IMR-90 (cell line): ENCODE results near the gene CCN5. TPM values are rescaled to one million over a fixed set of nuclear protein-coding genes. Genes with fewer than 3 reads are reported as not detected.

Experiments
- ATAC-seq: fragments of 200-7000 bp; cut with Tn5 transposase; 2 replicates; pipeline ENCODE4 v1.9.1; 2020; ENCODE audit warnings: low read depth, mild to moderate bottlenecking, moderate library complexity
- BruUV-seq: library from RNA; stranded (reverse); fragments of 400-500 nt; replicated peaks from 2 replicates; lab custom pipeline; 2021; lab: Mats Ljungman, UMichigan
- CTCF ChIA-PET: fragments of 300-600 bp; formaldehyde crosslinking; extraction: SDS; loops from one replicate; lab custom pipeline; 2021; ENCODE audit warnings: antibody characterized with exemption; lab: Yijun Ruan, JAX
- POLR2A ChIA-PET: fragments of 300-600 bp; sonication (Branson Sonifier 250); formaldehyde crosslinking; loops from one replicate; lab custom pipeline; 2022; ENCODE audit warnings: antibody characterized with exemption; ENCODE audit not compliant: unreplicated experiment; lab: Charles Lee
- DNase-seq: peaks from one replicate; pipeline ENCODE4 v3.0.0; 2013
- H2AFZ ChIP-seq: replicated peaks from 2 replicates; pipeline ENCODE3; 2013; ENCODE audit warnings: low read length, mild to moderate bottlenecking; ENCODE audit not compliant: poor library complexity
- H2AK5ac ChIP-seq: 2 replicates; pipeline ENCODE4 v1.6.1; 2013; ENCODE audit warnings: low read depth, low read length, inconsistent platforms
- H2AK9ac ChIP-seq: replicated peaks from 2 replicates; pipeline ENCODE3; 2013; ENCODE audit warnings: mild to moderate bottlenecking, low read depth, low read length, moderate library complexity; ENCODE audit not compliant: poor library complexity
- H2BK120ac ChIP-seq: 2 replicates; pipeline ENCODE4 v1.6.1; 2013; ENCODE audit warnings: low read depth, low read length, inconsistent platforms
- H2BK15ac ChIP-seq: 3 replicates; pipeline ENCODE4 v1.6.1; 2013; ENCODE audit warnings: low read depth, low read length, inconsistent platforms
- H2BK20ac ChIP-seq: 2 replicates; pipeline ENCODE4 v1.6.1; 2013; ENCODE audit warnings: low read depth, mild to moderate bottlenecking, inconsistent platforms, low read length, moderate library complexity
- H2BK5ac ChIP-seq: 2 replicates; pipeline ENCODE4 v1.6.1; 2013; ENCODE audit warnings: mild to moderate bottlenecking, low read depth, low read length, inconsistent platforms; ENCODE audit not compliant: poor library complexity, severe bottlenecking
- H3K14ac ChIP-seq: replicated peaks from 2 replicates; pipeline ENCODE4 v1.6.1; 2013; ENCODE audit warnings: low read depth, low read length, inconsistent platforms
- H3K18ac ChIP-seq: 2 replicates; pipeline ENCODE4 v1.6.1; 2013; ENCODE audit warnings: low read depth, low read length, control low read depth
- H3K23ac ChIP-seq: 2 replicates; pipeline ENCODE4 v1.6.1; 2013; ENCODE audit warnings: low read depth, low read length, inconsistent platforms
- H3K27ac ChIP-seq: 2 replicates; pipeline ENCODE4 v1.5.1; 2013; ENCODE audit warnings: mild to moderate bottlenecking, control low read depth, low read length; ENCODE audit not compliant: insufficient read depth
- H3K27me3 ChIP-seq: 2 replicates; pipeline ENCODE4 v1.6.1; 2013; ENCODE audit warnings: low read length; ENCODE audit not compliant: control insufficient read depth, insufficient read depth
- H3K36me3 ChIP-seq: 2 replicates; pipeline ENCODE4 v1.6.1; 2013; ENCODE audit warnings: low read length, mixed read lengths; ENCODE audit not compliant: control insufficient read depth, insufficient read depth
- H3K4ac ChIP-seq: 2 replicates; pipeline ENCODE4 v1.6.1; 2013; ENCODE audit warnings: low read depth, low read length, inconsistent platforms
- H3K4me1 ChIP-seq: 2 replicates; pipeline ENCODE4 v1.6.1; 2013; ENCODE audit warnings: low read length, mixed read lengths; ENCODE audit not compliant: control insufficient read depth, insufficient read depth
- H3K4me2 ChIP-seq: 2 replicates; pipeline ENCODE4 v1.6.1; 2013; ENCODE audit warnings: low read depth, mild to moderate bottlenecking, control low read depth, low read length, moderate library complexity
- H3K4me3 ChIP-seq: 2 replicates; pipeline ENCODE4 v1.5.1; 2013; ENCODE audit warnings: low read depth, mild to moderate bottlenecking, control low read depth, low read length, moderate library complexity; ENCODE audit not compliant: insufficient read depth
- H3K56ac ChIP-seq: 2 replicates; pipeline ENCODE4 v1.6.1; 2013; ENCODE audit warnings: low read length, inconsistent platforms; ENCODE audit not compliant: insufficient read depth; ENCODE audit errors: extremely low read depth
- H3K79me1 ChIP-seq, 2 experiments: 2 replicates each; pipeline ENCODE4 v1.6.1; 2013; ENCODE audit warnings: low read length in 2 of 2, inconsistent platforms in 1 of 2, low read depth in 1 of 2
- H3K9ac ChIP-seq: 2 replicates; pipeline ENCODE4 v1.6.1; 2013; ENCODE audit warnings: low read depth, low read length, control low read depth
- H3K9me1 ChIP-seq: 2 replicates; pipeline ENCODE4 v1.6.1; 2013; ENCODE audit warnings: low read length, inconsistent platforms; ENCODE audit not compliant: insufficient read depth
- H3K9me3 ChIP-seq: 2 replicates; pipeline ENCODE4 v1.6.1; 2013; ENCODE audit warnings: low read length; ENCODE audit not compliant: control insufficient read depth, insufficient read depth
- H4K20me1 ChIP-seq: 2 replicates; pipeline ENCODE4 v1.6.1; 2013; ENCODE audit warnings: low read length, inconsistent platforms; ENCODE audit not compliant: insufficient read depth
- H4K5ac ChIP-seq: 2 replicates; pipeline ENCODE4 v1.6.1; 2013; ENCODE audit warnings: mild to moderate bottlenecking, low read depth, low read length, control low read depth
- H4K8ac ChIP-seq, 2 experiments: 2 replicates each; pipeline ENCODE4 v1.6.1; 2013; ENCODE audit warnings: low read depth in 2 of 2, low read length in 2 of 2, control low read depth in 1 of 2, inconsistent platforms in 1 of 2
- H4K91ac ChIP-seq: 2 replicates; pipeline ENCODE4 v1.6.1; 2013; ENCODE audit warnings: low read depth, low read length, inconsistent platforms; ENCODE audit not compliant: insufficient read depth
- BHLHE40 ChIP-seq: fragments of 150-350 bp; IDR thresholded peaks from 2 replicates; pipeline ENCODE4 v1.6.1; 2016; ENCODE audit warnings: mild to moderate bottlenecking, low read depth, low read length
- CHD1 ChIP-seq: IDR thresholded peaks from 2 replicates; pipeline ENCODE4 v1.6.1; 2012; ENCODE audit warnings: low read depth, low read length, improper control_type of control experiment
- MAFK ChIP-seq: IDR thresholded peaks from 2 replicates; pipeline ENCODE4 v1.6.1; 2012; ENCODE audit warnings: low read depth, low read length, improper control_type of control experiment
- MXI1 ChIP-seq: IDR thresholded peaks from 2 replicates; pipeline ENCODE4 v1.6.1; 2012; ENCODE audit warnings: low read depth, mild to moderate bottlenecking, low read length, moderate library complexity, borderline replicate concordance
- NFE2L2 ChIP-seq: fragments of 150-350 bp; IDR thresholded peaks from 2 replicates; pipeline ENCODE4 v1.6.1; 2016; ENCODE audit warnings: low read depth, mild to moderate bottlenecking, low read length
- RAD21 ChIP-seq: IDR thresholded peaks from 2 replicates; pipeline ENCODE4 v1.6.1; 2012; ENCODE audit warnings: low read length, improper control_type of control experiment
- RCOR1 ChIP-seq: IDR thresholded peaks from 2 replicates; pipeline ENCODE4 v1.6.1; 2012; ENCODE audit warnings: mild to moderate bottlenecking, low read length, improper control_type of control experiment; ENCODE audit not compliant: insufficient replicate concordance
- RFX5 ChIP-seq: IDR thresholded peaks from 2 replicates; pipeline ENCODE4 v1.8.0; 2012; ENCODE audit warnings: low read depth, mild to moderate bottlenecking, low read length, moderate library complexity
- WGBS, 2 experiments: methylation state at CpG; one replicate each; pipeline versions ENCODE4 v1.1.5 to v1.1.7; 2013; ENCODE audit warnings: missing lambda C conversion rate in 2 of 2; ENCODE audit not compliant: insufficient read length in 1 of 2; ENCODE audit errors: extremely low coverage in 2 of 2; 5-methylcytosine and 5-hydroxymethylcytosine counted together
- dilution Hi-C: fragments of 300-500 bp; cut with HindIII; formaldehyde crosslinking; loops from one replicate; pipeline ENCODE4 v1.14.3; 2018; ENCODE audit warnings: low sequenced_read_pairs; ENCODE audit not compliant: unreplicated experiment
- in situ Hi-C: fragments of 300-500 bp; cut with MboI; formaldehyde crosslinking; loops from 3 replicates; pipeline ENCODE4 v1.14.3; 2019; ENCODE audit warnings: low sequenced_read_pairs, inconsistent platforms, mixed read lengths
- intact Hi-C: fragments of 100-400 bp; cut with micrococcal nuclease; formaldehyde crosslinking; loops from 2 replicates; pipeline ENCODE4 v1.10.0; 2022
- polyA plus RNA-seq, 3 experiments: library from polyadenylated mRNA; depleted of rRNA; stranded (reverse); fragments of >200 nt; gene quantifications; 2 replicates each; pipeline ENCODE4 v1.2.3, GENCODE V29; 2012; ENCODE audit warnings: low replicate concordance in 1 of 3
- total RNA-seq: library from RNA; depleted of rRNA; stranded (reverse); fragments of >200 nt; gene quantifications from 2 replicates; pipeline ENCODE4 v1.2.3, GENCODE V29; 2012
- TF ChIP-seq, protein P1 (sequence below): fragments of 150-350 bp; IDR thresholded peaks from 2 replicates; pipeline ENCODE4 v1.6.1; 2017; ENCODE audit warnings: mild to moderate bottlenecking, antibody characterized with exemption, low read length, low read depth
- TF ChIP-seq, protein P2 (sequence below): conservative IDR thresholded peaks from 2 replicates; pipeline ENCODE4 v1.5.1; 2012; ENCODE audit warnings: mild to moderate bottlenecking, low read depth, low read length, improper control_type of control experiment

The CCN5 gene
- total and polyA plus RNA-seq, 2 of the 4 experiments (the other 2 are of a cell fraction) = not detected

DNA sequence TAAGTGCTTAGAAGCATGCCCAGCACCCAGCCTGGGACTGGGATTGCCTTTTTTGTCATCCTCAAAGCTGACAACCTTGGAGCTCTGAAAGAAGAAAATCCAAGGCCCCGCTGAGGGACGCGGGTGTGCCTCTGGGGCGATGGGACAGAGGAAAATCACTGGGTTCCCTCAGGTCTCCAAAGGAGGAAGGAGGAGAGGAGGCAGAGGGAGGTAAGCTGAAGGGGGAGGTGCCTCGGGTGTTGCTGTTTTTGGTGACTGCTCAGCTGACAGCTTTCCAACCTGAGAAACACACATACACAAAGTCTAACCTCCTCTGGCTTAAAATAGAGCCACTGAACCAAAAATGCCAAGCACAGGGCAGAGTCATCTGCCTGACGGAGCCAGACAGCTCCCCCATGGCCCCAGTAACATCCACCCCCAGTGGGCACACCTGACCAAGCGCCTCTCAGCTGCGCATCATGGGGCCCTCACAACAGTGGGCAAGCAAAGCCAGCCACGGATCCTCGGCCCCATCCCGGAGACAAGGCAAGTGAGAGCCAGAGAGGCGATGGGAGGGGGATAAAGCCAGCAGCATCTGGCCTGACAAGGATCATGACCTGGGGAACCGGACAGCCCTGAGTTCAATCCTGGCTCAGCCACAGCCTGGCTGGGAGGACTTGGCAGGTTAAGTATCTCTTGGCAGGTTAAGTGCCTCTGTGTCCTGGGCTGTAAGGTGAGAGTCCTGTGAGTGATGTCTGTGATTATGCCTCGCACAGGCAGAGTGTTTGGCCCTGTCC is 27.3 kb downstream of the CCN5 start (continued):
- TF ChIP-seq, protein P1, sequence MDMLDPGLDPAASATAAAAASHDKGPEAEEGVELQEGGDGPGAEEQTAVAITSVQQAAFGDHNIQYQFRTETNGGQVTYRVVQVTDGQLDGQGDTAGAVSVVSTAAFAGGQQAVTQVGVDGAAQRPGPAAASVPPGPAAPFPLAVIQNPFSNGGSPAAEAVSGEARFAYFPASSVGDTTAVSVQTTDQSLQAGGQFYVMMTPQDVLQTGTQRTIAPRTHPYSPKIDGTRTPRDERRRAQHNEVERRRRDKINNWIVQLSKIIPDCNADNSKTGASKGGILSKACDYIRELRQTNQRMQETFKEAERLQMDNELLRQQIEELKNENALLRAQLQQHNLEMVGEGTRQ = no peak

DNA sequence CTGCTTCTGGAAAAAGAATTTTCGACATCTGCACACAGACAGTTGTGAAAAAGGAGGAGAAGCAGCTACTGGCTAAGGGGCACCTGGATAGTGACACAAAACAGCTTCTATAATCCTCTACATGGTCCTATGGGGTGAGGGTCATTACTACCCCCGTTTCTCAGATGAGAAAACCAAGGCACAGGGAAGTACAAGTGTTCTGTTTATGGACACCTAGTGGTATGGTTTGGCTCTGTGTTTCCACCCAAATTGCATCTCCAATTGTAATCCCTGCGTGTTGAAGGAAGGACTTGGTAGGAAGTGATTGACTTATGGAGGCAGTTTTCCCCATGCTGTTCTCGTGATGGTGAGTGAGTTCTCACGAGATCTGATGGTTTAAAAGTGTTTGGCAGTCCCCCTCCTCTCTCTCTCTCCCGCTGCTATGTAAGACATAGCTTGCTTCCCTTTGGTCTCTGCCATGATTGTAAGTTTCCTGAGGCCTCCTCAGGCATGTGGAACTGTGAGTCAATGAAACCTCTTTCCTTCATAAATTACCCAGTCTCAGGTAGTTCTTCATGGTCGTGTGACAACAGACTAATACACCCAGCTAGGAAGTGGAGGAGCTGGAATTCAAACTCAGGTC is 28.0 kb downstream of the CCN5 start:
- H3K9me3 ChIP-seq = no peaks in the 10 kb centered on the region
- H2BK5ac ChIP-seq = no peak overlapping the region
- H3K9ac ChIP-seq = no peak overlapping the region
- H4K5ac ChIP-seq = no peak overlapping the region
- H3K18ac ChIP-seq = no peak overlapping the region
- no peak overlapping the region for H2AFZ ChIP-seq
- H3K14ac ChIP-seq = no peak overlapping the region
- no peak for ATAC-seq
- no peak overlapping the region for H2BK120ac ChIP-seq
- intact Hi-C loops (no loop called here), in situ Hi-C loops (loop anchor here (5.0 kb wide), 1 partner anchor 124 kb away; no protein-coding TSS in a partner anchor), dilution Hi-C loops (no loop called here)
- H3K56ac ChIP-seq = no peak overlapping the region
- H3K27me3 ChIP-seq = peaks cover 68% of the 10 kb centered on the region
- no peak overlapping the region for H2AK5ac ChIP-seq
- no peak overlapping the region for H2BK20ac ChIP-seq
- H4K8ac ChIP-seq = no peak overlapping the region
- no peak overlapping the region for H2BK15ac ChIP-seq
- ChIA-PET POLR2A (interaction anchor here (0.6 kb wide), 1 partner anchor 129 kb away, joined by 4 read pairs; no protein-coding TSS in a partner anchor), CTCF (no interaction called here)
- no peak overlapping the region for H3K27ac ChIP-seq
- H3K4me3 ChIP-seq = no peak overlapping the region
- no peak overlapping the region for H3K23ac ChIP-seq
- TF ChIP-seq, protein P2, sequence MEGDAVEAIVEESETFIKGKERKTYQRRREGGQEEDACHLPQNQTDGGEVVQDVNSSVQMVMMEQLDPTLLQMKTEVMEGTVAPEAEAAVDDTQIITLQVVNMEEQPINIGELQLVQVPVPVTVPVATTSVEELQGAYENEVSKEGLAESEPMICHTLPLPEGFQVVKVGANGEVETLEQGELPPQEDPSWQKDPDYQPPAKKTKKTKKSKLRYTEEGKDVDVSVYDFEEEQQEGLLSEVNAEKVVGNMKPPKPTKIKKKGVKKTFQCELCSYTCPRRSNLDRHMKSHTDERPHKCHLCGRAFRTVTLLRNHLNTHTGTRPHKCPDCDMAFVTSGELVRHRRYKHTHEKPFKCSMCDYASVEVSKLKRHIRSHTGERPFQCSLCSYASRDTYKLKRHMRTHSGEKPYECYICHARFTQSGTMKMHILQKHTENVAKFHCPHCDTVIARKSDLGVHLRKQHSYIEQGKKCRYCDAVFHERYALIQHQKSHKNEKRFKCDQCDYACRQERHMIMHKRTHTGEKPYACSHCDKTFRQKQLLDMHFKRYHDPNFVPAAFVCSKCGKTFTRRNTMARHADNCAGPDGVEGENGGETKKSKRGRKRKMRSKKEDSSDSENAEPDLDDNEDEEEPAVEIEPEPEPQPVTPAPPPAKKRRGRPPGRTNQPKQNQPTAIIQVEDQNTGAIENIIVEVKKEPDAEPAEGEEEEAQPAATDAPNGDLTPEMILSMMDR = no peak
- TF ChIP-seq NFE2L2 (no peak), RAD21 (no peak), RFX5 (no peak), RCOR1 (no peak), BHLHE40 (no peak), MXI1 (no peak), CHD1 (no peak), MAFK (no peak)
- no peak overlapping the region for H3K4me2 ChIP-seq
- WGBS, 2 experiments = no CpG with 5 or more reads among the region's 7 CpGs
- no peaks in the 10 kb centered on the region for H3K36me3 ChIP-seq
- no TSS peak for BruUV-seq
- no peak overlapping the region for H4K91ac ChIP-seq
- no peaks in the 10 kb centered on the region for H3K79me1 ChIP-seq
- no peak overlapping the region for H2AK9ac ChIP-seq
- no peaks in the 10 kb centered on the region for H3K9me1 ChIP-seq
- no peak for DNase-seq
- no peaks in the 10 kb centered on the region; the same call in 1 of the 2 replicates for H4K20me1 ChIP-seq
- no peak overlapping the region for H3K4ac ChIP-seq
- peaks cover 1% of the 10 kb centered on the region; the same call in 1 of the 2 replicates for H3K4me1 ChIP-seq
